GM12878 (cell line): ENCODE results near the gene CLPX. TPM values are rescaled to one million over a fixed set of nuclear protein-coding genes. Genes with fewer than 3 reads are reported as not detected.

Source experiments
- ATAC-seq: fragments of 200-7000 bp; cut with Tn5 transposase; 3 replicates; pipeline ENCODE4 v1.9.1; 2020; ENCODE audit warnings: mild to moderate bottlenecking, moderate library complexity
- BruUV-seq: library from RNA; stranded (reverse); fragments of 400-500 nt; replicated peaks from 2 replicates; lab custom pipeline; 2021; lab: Mats Ljungman, UMichigan
- CTCF ChIA-PET: fragments of 300-600 bp; sonication (Branson Sonifier 250); formaldehyde crosslinking; extraction: SDS; loops from one replicate; lab custom pipeline; 2021; ENCODE audit warnings: inconsistent platforms; lab: Yijun Ruan, JAX
- POLR2A ChIA-PET: fragments of 350-600 bp; formaldehyde crosslinking; extraction: SDS; loops from one replicate; lab custom pipeline; 2021; ENCODE audit warnings: inconsistent platforms; lab: Charles Lee
- RAD21 ChIA-PET: fragments of 300-600 bp; sonication (Branson Sonifier 250); formaldehyde crosslinking; loops from one replicate; lab custom pipeline; 2023; ENCODE audit warnings: antibody characterized with exemption; ENCODE audit not compliant: unreplicated experiment; lab: Charles Lee
- SMC1A ChIA-PET: fragments of 300-600 bp; sonication (Branson Sonifier 250); formaldehyde crosslinking; loops from one replicate; lab custom pipeline; 2023; ENCODE audit not compliant: unreplicated experiment, uncharacterized antibody; lab: Charles Lee
- DNase-seq: peaks from one replicate; pipeline ENCODE4 v3.0.0-alpha.2; 2011; ENCODE audit warnings: low read depth, low spot score
- FAIRE-seq: peaks from 3 replicates; lab custom pipeline; 2011; peaks lifted over from hg19 to GRCh38; lab: Jason Lieb, UNC
- H2AFZ ChIP-seq: 2 replicates; pipeline ENCODE4 v1.6.0; 2011; ENCODE audit warnings: low read depth, low read length, control low read depth; ENCODE audit not compliant: control insufficient read depth
- H3K27ac ChIP-seq: 2 replicates; pipeline ENCODE4 v1.5.1; 2011; ENCODE audit warnings: control low read depth; ENCODE audit not compliant: control insufficient read depth, insufficient read depth
- H3K27me3 ChIP-seq, 2 experiments: replicated peaks in 1 of 2; 2 replicates each; pipeline versions ENCODE4 v1.6.0 to v1.6.1; 2011; ENCODE audit warnings: low read length in 1 of 2; ENCODE audit not compliant: control insufficient read depth in 2 of 2, insufficient read depth in 2 of 2
- H3K36me3 ChIP-seq, 2 experiments: 2 replicates each; pipeline ENCODE4 v1.5.1; 2011; ENCODE audit warnings: low read length in 1 of 2; ENCODE audit not compliant: control insufficient read depth in 2 of 2, insufficient read depth in 2 of 2
- H3K4me1 ChIP-seq: 2 replicates; pipeline ENCODE4 v1.6.1; 2011; ENCODE audit warnings: mild to moderate bottlenecking, low read length, moderate library complexity, mixed read lengths; ENCODE audit not compliant: control insufficient read depth, insufficient read depth
- H3K4me2 ChIP-seq: 2 replicates; pipeline ENCODE4 v1.6.0; 2011; ENCODE audit warnings: control low read depth; ENCODE audit not compliant: control insufficient read depth, insufficient read depth
- H3K4me3 ChIP-seq: fragments of 200-600 bp; sonication (generic); 2 replicates; pipeline ENCODE4 v1.5.1; 2016
- H3K79me2 ChIP-seq: 2 replicates; pipeline ENCODE4 v1.6.0; 2011; ENCODE audit warnings: low read length; ENCODE audit not compliant: control insufficient read depth, insufficient read depth
- H3K9ac ChIP-seq: 2 replicates; pipeline ENCODE4 v1.8.0; 2011; ENCODE audit warnings: low read length, control low read depth, mixed read lengths; ENCODE audit not compliant: control insufficient read depth, insufficient read depth
- H3K9me3 ChIP-seq: replicated peaks from 3 replicates; pipeline ENCODE4 v1.5.1; 2011; ENCODE audit warnings: mild to moderate bottlenecking, low read length; ENCODE audit not compliant: control insufficient read depth, insufficient read depth
- H4K20me1 ChIP-seq: 2 replicates; pipeline ENCODE4 v1.6.0; 2011; ENCODE audit not compliant: control insufficient read depth, insufficient read depth
- CBFB ChIP-seq: IDR thresholded peaks from 2 replicates; pipeline ENCODE4 v1.6.1; 2016; ENCODE audit warnings: antibody characterized with exemption, low read depth
- CBX3 ChIP-seq: fragments of 200-600 bp; sonication (generic); IDR thresholded peaks from 2 replicates; pipeline ENCODE4 v1.6.1; 2016; ENCODE audit warnings: low read depth, borderline replicate concordance
- FOXM1 ChIP-seq: IDR thresholded peaks from 2 replicates; pipeline ENCODE4 v1.6.1; 2012; ENCODE audit warnings: low read depth, mild to moderate bottlenecking, inconsistent platforms, low read length, moderate library complexity
- GATAD2B ChIP-seq: fragments of 450-650 bp; conservative IDR thresholded peaks from 2 replicates; pipeline ENCODE4 v1.6.1; 2017; ENCODE audit warnings: low read depth, mild to moderate bottlenecking, moderate library complexity
- HDAC2 ChIP-seq: fragments of 200-600 bp; sonication (generic); IDR thresholded peaks from 2 replicates; pipeline ENCODE4 v1.6.1; 2017
- IRF3 ChIP-seq: fragments of 450-650 bp; IDR thresholded peaks from 2 replicates; pipeline ENCODE4 v1.6.1; 2014; ENCODE audit warnings: mild to moderate bottlenecking
- IRF4 ChIP-seq: IDR thresholded peaks from 2 replicates; pipeline ENCODE4 v1.6.1; 2011; ENCODE audit warnings: low read depth, low read length
- LARP7 ChIP-seq: fragments of 450-650 bp; IDR thresholded peaks from 2 replicates; pipeline ENCODE4 v1.6.1; 2017; ENCODE audit warnings: mild to moderate bottlenecking
- NFYB ChIP-seq: IDR thresholded peaks from 2 replicates; pipeline ENCODE4 v1.6.1; 2011; ENCODE audit warnings: low read depth, mild to moderate bottlenecking, low read length, improper control_type of control experiment, moderate library complexity; ENCODE audit not compliant: insufficient read depth
- PAX8 ChIP-seq: fragments of 450-650 bp; IDR thresholded peaks from 2 replicates; pipeline ENCODE4 v1.6.1; 2017; ENCODE audit warnings: mild to moderate bottlenecking, moderate library complexity
- POLR2A ChIP-seq: IDR thresholded peaks from 2 replicates; pipeline ENCODE4 v1.6.1; 2011; ENCODE audit warnings: low read depth, mild to moderate bottlenecking, low read length
- POLR2AphosphoS5 ChIP-seq: IDR thresholded peaks from 2 replicates; pipeline ENCODE4 v1.6.1; 2011; ENCODE audit warnings: mild to moderate bottlenecking, low read length, inconsistent platforms
- PRDM15 ChIP-seq: fragments of 450-650 bp; formaldehyde crosslinking; IDR thresholded peaks from 2 replicates; pipeline ENCODE4 v1.4.0; 2020; ENCODE audit warnings: mild to moderate bottlenecking, moderate library complexity
- RAD21 ChIP-seq: IDR thresholded peaks from 2 replicates; pipeline ENCODE4 v1.6.1; 2011; ENCODE audit warnings: mild to moderate bottlenecking, low read depth, low read length, moderate library complexity; ENCODE audit not compliant: insufficient read depth
- RAD51 ChIP-seq: fragments of 450-650 bp; IDR thresholded peaks from 2 replicates; pipeline ENCODE4 v1.6.1; 2016; ENCODE audit warnings: moderate library complexity, mild to moderate bottlenecking, inconsistent platforms
- YBX1 ChIP-seq: fragments of 450-650 bp; IDR thresholded peaks from 2 replicates; pipeline ENCODE4 v1.6.1; 2016; ENCODE audit warnings: antibody characterized with exemption
- ZBTB11 ChIP-seq: fragments of 450-650 bp; formaldehyde crosslinking; IDR thresholded peaks from 2 replicates; pipeline ENCODE4 v1.5.0; 2022; ENCODE audit warnings: mild to moderate bottlenecking, missing genetic modification characterization
- WGBS: methylation state at CpG from one replicate; pipeline ENCODE4 v1.1.6; 2016; ENCODE audit warnings: low lambda C conversion rate; ENCODE audit not compliant: insufficient replicate concordance, insufficient coverage; ENCODE audit errors: missing lambda C conversion rate; 5-methylcytosine and 5-hydroxymethylcytosine counted together
- in situ Hi-C: fragments of 300-500 bp; cut with MboI; formaldehyde crosslinking; loops from 9 replicates; pipeline ENCODE4 v1.14.3; 2018; ENCODE audit warnings: mixed read lengths
- intact Hi-C: fragments of 100-400 bp; cut with micrococcal nuclease; formaldehyde crosslinking; loops from one replicate; pipeline ENCODE4 v1.14.2; 2022; ENCODE audit not compliant: unreplicated experiment
- polyA plus RNA-seq, 11 experiments: library from polyadenylated mRNA; depleted of rRNA in 4 of 11; unstranded in 6 of 11; stranded (reverse) in 5 of 11; fragments of >200 nt; fragmentation: Nextera tagmentation in 4 of 11; fragmentation: Illumina TruSeq in 1 of 11; extraction: Ambion mirVana in 4 of 11; extraction: Trizol in 1 of 11; gene quantifications; 1 replicate in 1 of 11; 2 replicates in 10 of 11; pipeline versions ENCODE4 v1.2.1 to v1.2.3, GENCODE V29; 2011 to 2016; ENCODE audit warnings: inconsistent platforms in 2 of 11, missing spikeins in 2 of 11, low read depth in 1 of 11
- total RNA-seq, 4 experiments: library from RNA; depleted of rRNA in 3 of 4; stranded (reverse); fragments of >200 nt in 3 of 4; fragmentation: Illumina TruSeq in 1 of 4; extraction: Trizol in 1 of 4; gene quantifications; 2 replicates each; pipeline versions ENCODE4 v1.2.1 to v1.2.3, GENCODE V29; 2013 to 2021

CLPX gene
- total and polyA plus RNA-seq, 10 of the 15 experiments (the other 5 are each of a cell fraction or from before 2014, with no cell fraction given), result 10.1 to 57.4 (median 31.3) TPM

- no peak for TF ChIP-seq ZBTB11 (CRISPR knock-in tag)
These were observed 37.2 kb downstream of the CLPX start (continued) for GRCh38 chr15:65147902-65148301.

- H3K4me1 ChIP-seq, result no peaks in the 10 kb centered on the region
- intact Hi-C loops (no loop called here), in situ Hi-C loops (no loop called here)
- BruUV-seq, result no TSS peak
- FAIRE-seq (no peak), DNase-seq (no peak), ATAC-seq (no peak)
- no peak overlapping the region for H3K9ac ChIP-seq
- RAD21 ChIA-PET, result no interaction called here
- H3K27me3 ChIP-seq, result no peaks in the 10 kb centered on the region
- POLR2A ChIA-PET, result no interaction called here
- H2AFZ ChIP-seq, result no peak overlapping the region
- WGBS, result 82% methylated on average over 4 of the region's 4 CpGs
- no peaks in the 10 kb centered on the region for H4K20me1 ChIP-seq
- H3K9me3 ChIP-seq, result no peaks in the 10 kb centered on the region
- peaks cover 0 to 2% of the 10 kb centered on the region in 2 experiments; a peak in 2 of 4 replicates for H3K36me3 ChIP-seq
- no peak overlapping the region for H3K4me3 ChIP-seq
- no peaks in the 10 kb centered on the region for H3K79me2 ChIP-seq
- SMC1A ChIA-PET, result no interaction called here
- H3K27ac ChIP-seq, result no peak overlapping the region
- H3K4me2 ChIP-seq, result no peak overlapping the region
- CTCF ChIA-PET, result no interaction called here
- TF ChIP-seq YBX1, result no peak
- no peak for TF ChIP-seq IRF4
- no peak for TF ChIP-seq RAD21
- no peak for TF ChIP-seq LARP7
- TF ChIP-seq CBFB, result no peak
- no peak for TF ChIP-seq PRDM15
- TF ChIP-seq CBX3, result no peak
- TF ChIP-seq NFYB, result no peak
- no peak for TF ChIP-seq POLR2AphosphoS5
- no peak for TF ChIP-seq PAX8
- no peak for TF ChIP-seq IRF3
- TF ChIP-seq HDAC2, result no peak
- TF ChIP-seq RAD51, result no peak
- no peak for TF ChIP-seq GATAD2B
- no peak for TF ChIP-seq POLR2A
- no peak for TF ChIP-seq FOXM1
These were observed 38.7 kb downstream of the CLPX start for GRCh38 chr15:65146438-65146837.
